HG03442 (cell line): ENCODE data around the gene ADH5.
"Not testable (repeated sequence)": the region's sequence is repeated elsewhere in the genome, so short reads cannot be mapped to it uniquely, and the experiment has no call there.

Experiments used
- ATAC-seq: cut with Tn5 transposase; IDR thresholded peaks from one replicate; pipeline ENCODE4 v1.9.1; 2021; ENCODE audit warnings: mild to moderate bottlenecking, moderate library complexity; ENCODE audit not compliant: unreplicated experiment

The ADH5 gene

GRCh38 chr4:99088023-99088449 lies 552 bp downstream of the ADH5 start:
- peak; percentile 14 for ATAC-seq

GRCh38 chr4:99084595-99084994 lies 4.0 kb downstream of the ADH5 start:
- no peak for ATAC-seq

GRCh38 chr4:99082192-99082591 lies 6.4 kb downstream of the ADH5 start:
- no peak for ATAC-seq

- not testable (repeated sequence) for ATAC-seq
These were observed 7.7 kb downstream of the ADH5 start for GRCh38 chr4:99080869-99081268.

- no peak for ATAC-seq
These were observed 8.8 kb downstream of the ADH5 start for GRCh38 chr4:99079625-99080295.

GRCh38 chr4:99078931-99079624 lies 9.5 kb downstream of the ADH5 start:
- ATAC-seq: no peak

- ATAC-seq: no peak
These were observed 10.3 kb downstream of the ADH5 start for GRCh38 chr4:99078336-99078735.

GRCh38 chr4:99077177-99077576 lies 11.4 kb downstream of the ADH5 start:
- ATAC-seq: no peak

GRCh38 chr4:99076292-99076976 lies 12.2 kb downstream of the ADH5 start:
- no peak for ATAC-seq

- ATAC-seq: no peak
These were observed 13.8 kb downstream of the ADH5 start for GRCh38 chr4:99074816-99075215.

- no peak for ATAC-seq
These were observed 17.4 kb downstream of the ADH5 start for GRCh38 chr4:99071159-99071558.

GRCh38 chr4:99067617-99068016 lies 21.0 kb downstream of the ADH5 start:
- ATAC-seq: no peak

- ATAC-seq: not testable (repeated sequence)
These were observed 23.1 kb downstream of the ADH5 start for GRCh38 chr4:99065521-99065920.

GRCh38 chr4:99062120-99062519 lies 26.5 kb downstream of the ADH5 start:
- no peak for ATAC-seq

GRCh38 chr4:99061048-99061700 lies 27.4 kb downstream of the ADH5 start:
- ATAC-seq: no peak

GRCh38 chr4:99059550-99059949 lies 29.0 kb downstream of the ADH5 start:
- ATAC-seq: no peak

- no peak for ATAC-seq
These were observed 30.4 kb downstream of the ADH5 start for GRCh38 chr4:99058228-99058627.

- ATAC-seq: peak; percentile 37
These were observed 34.1 kb downstream of the ADH5 start for GRCh38 chr4:99054428-99054994.

GRCh38 chr4:99052902-99053301 lies 35.7 kb downstream of the ADH5 start:
- no peak for ATAC-seq

- ATAC-seq: no peak
These were observed 40.9 kb downstream of the ADH5 start for GRCh38 chr4:99047710-99048109.

- no peak for ATAC-seq
These were observed 45.2 kb downstream of the ADH5 start for GRCh38 chr4:99043346-99043745.
